ENCODE data around the gene ZSCAN12. TPM values are rescaled to one million over a fixed set of nuclear protein-coding genes. Genes with fewer than 3 reads are reported as not detected.
A peak's percentile ranks its signal among the peaks of the same experiment; 100 is the strongest.

ZSCAN12 gene
- total RNA-seq, 1 donor from 2014 or later = 3.2 TPM

- DNase-seq (ENCODE audit: low read depth in 2 of 2) = no peak
Measured at GRCh38 chr6:28354688-28355554, 44.6 kb downstream of the ZSCAN12 start.

GRCh38 chr6:28353981-28354676 lies 45.4 kb downstream of the ZSCAN12 start:
- peak; percentile 91 to 94 for DNase-seq (ENCODE audit: low read depth in 2 of 2)

GRCh38 chr6:28353356-28353755 lies 46.2 kb downstream of the ZSCAN12 start:
- DNase-seq (ENCODE audit: low read depth in 2 of 2) = no peak

- DNase-seq (ENCODE audit: low read depth in 2 of 2) = no peak
Measured at GRCh38 chr6:28351493-28351925, 48.0 kb downstream of the ZSCAN12 start.

- DNase-seq (ENCODE audit: low read depth in 2 of 2) = peak in 1 of 2 donors; percentile 53
Measured at GRCh38 chr6:28351087-28351486, 48.5 kb downstream of the ZSCAN12 start.

GRCh38 chr6:28349892-28350737 lies 49.4 kb downstream of the ZSCAN12 start, which contains the start of gene ZKSCAN3:
ZKSCAN3 (plus strand) TSS chr6:28349947; CDS start chr6:28359587, 9,640 bp downstream.
- peak; percentile 82 to 83 for DNase-seq (ENCODE audit: low read depth in 2 of 2)

- no peak for DNase-seq (ENCODE audit: low read depth in 2 of 2)
Measured at GRCh38 chr6:28349344-28349891, 50.1 kb downstream of the ZSCAN12 start.

GRCh38 chr6:28347119-28347518 lies 52.4 kb downstream of the ZSCAN12 start:
- no peak for DNase-seq (ENCODE audit: low read depth in 2 of 2)

- no peak for DNase-seq (ENCODE audit: low read depth in 2 of 2)
Measured at GRCh38 chr6:28345201-28345600, 54.3 kb downstream of the ZSCAN12 start.

GRCh38 chr6:28343898-28344677 lies 55.5 kb downstream of the ZSCAN12 start:
- DNase-seq (ENCODE audit: low read depth in 2 of 2) = no peak

- no peak for DNase-seq (ENCODE audit: low read depth in 2 of 2)
Measured at GRCh38 chr6:28340310-28341095, 59.0 kb downstream of the ZSCAN12 start.

- no peak for DNase-seq (ENCODE audit: low read depth in 2 of 2)
Measured at GRCh38 chr6:28337121-28337520, 62.4 kb downstream of the ZSCAN12 start.

GRCh38 chr6:28336284-28337120 lies 63.0 kb downstream of the ZSCAN12 start:
- peak; percentile 61 to 87 for DNase-seq (ENCODE audit: low read depth in 2 of 2)

GRCh38 chr6:28335564-28336283 lies 63.8 kb downstream of the ZSCAN12 start, which contains the start of gene ZSCAN31:
ZSCAN31 (minus strand) TSS chr6:28336148; CDS start chr6:28329683, 6,465 bp downstream.
- peak; percentile 98 to 99 for DNase-seq (ENCODE audit: low read depth in 2 of 2)

- no peak for DNase-seq (ENCODE audit: low read depth in 2 of 2)
Measured at GRCh38 chr6:28335040-28335563, 64.4 kb downstream of the ZSCAN12 start.

- no peak for DNase-seq (ENCODE audit: low read depth in 2 of 2)
Measured at GRCh38 chr6:28334286-28335039, 65.1 kb downstream of the ZSCAN12 start.

- no peak for DNase-seq (ENCODE audit: low read depth in 2 of 2)
Measured at GRCh38 chr6:28333599-28334018, 65.9 kb downstream of the ZSCAN12 start.

All from lung microvascular endothelial cell (primary cell).